Activated T-helper 2 cell treated with anti-CD3 and anti-CD28 coated beads, Interferon-gamma antibody, Interleukin-2, Interleukin-4, amounts not matched to agents 10 μg/mL and 5 μg/mL and 100 μg/mL, durations not matched to agents 14 hours and 24 hours and 36 hours (primary cell): ENCODE measurements around the gene BAIAP3. TPM values are rescaled to one million over a fixed set of nuclear protein-coding genes. Genes with fewer than 3 reads are reported as not detected.

Experiments
- DNase-seq: peaks from one replicate; pipeline ENCODE4 v3.0.0; 2021; ENCODE audit warnings: low spot score
- H3K27ac Mint-ChIP-seq: one replicate; pipeline ENCODE4 v1.8.0; 2021; ENCODE audit warnings: mixed read lengths
- H3K27me3 Mint-ChIP-seq: one replicate; pipeline ENCODE4 v1.8.0; 2021; ENCODE audit warnings: low read depth, mixed read lengths
- H3K36me3 Mint-ChIP-seq: one replicate; pipeline ENCODE4 v1.8.0; 2021; ENCODE audit warnings: low read depth, mixed read lengths
- H3K4me1 Mint-ChIP-seq: one replicate; pipeline ENCODE4 v1.8.0; 2021; ENCODE audit warnings: low read depth, mixed read lengths
- H3K4me3 Mint-ChIP-seq: one replicate; pipeline ENCODE4 v1.8.0; 2021; ENCODE audit warnings: low read depth, mild to moderate bottlenecking, moderate library complexity, mixed read lengths
- H3K9me3 Mint-ChIP-seq: one replicate; pipeline ENCODE4 v1.8.0; 2021; ENCODE audit warnings: mixed read lengths
- intact Hi-C: fragments of 100-400 bp; cut with micrococcal nuclease; formaldehyde crosslinking; loops from one replicate; pipeline ENCODE4 v1.15.1; 2023
- total RNA-seq: library from RNA; stranded (reverse); gene quantifications from 2 replicates; pipeline ENCODE4 v1.2.3, GENCODE V29; 2022

BAIAP3 gene
- total RNA-seq, 1 donor from 2014 or later: 0.32 TPM

DNA sequence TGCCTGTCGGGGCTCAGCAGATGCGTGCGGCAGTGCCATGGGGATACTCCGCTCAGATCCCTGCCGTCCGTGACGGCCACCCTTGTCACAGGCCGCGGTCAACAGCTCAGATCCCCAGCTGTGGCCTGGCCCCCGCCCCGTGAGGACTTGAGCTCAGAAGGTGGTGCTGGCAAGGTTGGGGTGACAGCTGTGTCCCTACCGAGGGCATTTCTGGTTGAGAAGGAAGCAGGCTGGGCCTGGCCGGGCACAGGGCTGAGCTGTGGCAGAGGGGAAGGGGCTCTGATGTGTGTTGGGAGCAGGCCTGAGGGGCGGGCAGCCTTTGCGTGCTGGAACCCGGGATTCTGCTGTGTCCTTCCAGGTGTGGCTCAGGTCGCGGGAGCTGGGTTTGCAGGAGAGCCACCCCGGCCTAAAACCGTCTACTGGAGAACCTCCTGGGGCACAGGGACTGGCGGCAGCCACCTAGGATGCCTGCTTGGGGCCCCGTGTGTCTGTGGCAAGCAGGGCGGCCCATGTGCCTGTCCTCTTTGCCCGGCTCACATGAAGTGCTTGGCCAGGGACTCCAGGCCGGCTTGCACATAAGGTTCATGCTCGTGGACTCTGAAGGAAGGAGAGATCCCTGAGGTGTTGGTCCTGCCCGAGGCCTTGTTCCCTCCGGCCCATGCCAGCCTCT is 18.9 kb upstream of the BAIAP3 start:
- intact Hi-C loops: no loop called here
- no peaks in the 10 kb centered on the region for H3K27me3 Mint-ChIP-seq
- peaks cover 10% of the 10 kb centered on the region for H3K4me1 Mint-ChIP-seq
- no peak for DNase-seq
- peaks cover 80% of the 10 kb centered on the region for H3K36me3 Mint-ChIP-seq
- H3K4me3 Mint-ChIP-seq: no peak overlapping the region
- no peaks in the 10 kb centered on the region for H3K9me3 Mint-ChIP-seq
- H3K27ac Mint-ChIP-seq: no peak overlapping the region

DNA sequence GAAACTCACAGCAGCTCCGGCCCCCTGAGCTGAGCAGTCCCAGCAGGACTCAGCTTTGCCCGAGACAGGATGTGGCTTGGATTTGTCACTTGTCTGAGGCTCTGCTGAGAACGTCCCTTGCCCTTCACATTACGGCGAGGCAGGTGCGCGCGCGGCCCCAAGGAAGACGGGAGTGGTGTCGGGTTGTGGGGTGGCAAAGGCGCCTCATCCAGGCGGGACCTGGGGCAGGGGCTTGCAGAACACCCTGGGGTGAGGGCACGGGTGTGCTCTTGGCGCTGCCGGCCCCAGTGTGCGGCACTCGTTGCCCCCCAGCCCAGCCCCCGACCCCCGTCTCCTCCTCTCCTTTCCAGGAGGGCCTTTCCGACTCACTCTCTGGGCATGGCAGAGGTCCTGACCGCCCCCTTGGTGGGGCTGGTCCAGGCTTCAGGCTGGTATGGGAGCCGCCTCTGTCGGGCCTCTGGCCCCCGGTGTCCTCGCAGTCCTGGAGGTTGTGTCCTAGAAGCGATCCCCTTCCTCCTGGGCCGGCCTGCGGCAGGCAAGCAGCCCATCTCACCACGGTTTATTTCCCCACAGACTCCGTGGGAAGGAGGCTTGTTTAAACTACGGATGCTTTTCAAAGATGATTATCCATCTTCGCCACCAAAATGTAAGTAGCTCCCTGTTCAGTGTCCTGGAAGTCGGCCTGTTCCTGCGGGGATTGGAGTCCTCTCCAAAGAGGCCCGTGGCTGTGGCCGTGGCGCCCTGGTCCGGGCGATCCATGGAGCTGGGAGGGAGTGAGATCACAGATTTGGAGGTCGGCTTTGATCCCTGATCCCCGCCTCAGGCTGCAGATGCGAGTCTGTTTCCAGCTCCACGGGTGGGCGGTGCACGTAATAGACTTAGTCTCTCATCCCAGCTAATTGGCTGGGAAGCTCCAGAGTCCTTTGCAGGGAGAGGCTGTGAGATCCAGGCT is 18.1 kb upstream of the BAIAP3 start:
- Mint-ChIP-seq H3K27ac (no peak overlapping the region), H3K9me3 (no peaks in the 10 kb centered on the region), H3K4me3 (no peak overlapping the region), H3K4me1 (peaks cover 9% of the 10 kb centered on the region), H3K27me3 (no peaks in the 10 kb centered on the region), H3K36me3 (peaks cover 84% of the 10 kb centered on the region)
- DNase-seq: no peak
- intact Hi-C loops: no loop called here

DNA sequence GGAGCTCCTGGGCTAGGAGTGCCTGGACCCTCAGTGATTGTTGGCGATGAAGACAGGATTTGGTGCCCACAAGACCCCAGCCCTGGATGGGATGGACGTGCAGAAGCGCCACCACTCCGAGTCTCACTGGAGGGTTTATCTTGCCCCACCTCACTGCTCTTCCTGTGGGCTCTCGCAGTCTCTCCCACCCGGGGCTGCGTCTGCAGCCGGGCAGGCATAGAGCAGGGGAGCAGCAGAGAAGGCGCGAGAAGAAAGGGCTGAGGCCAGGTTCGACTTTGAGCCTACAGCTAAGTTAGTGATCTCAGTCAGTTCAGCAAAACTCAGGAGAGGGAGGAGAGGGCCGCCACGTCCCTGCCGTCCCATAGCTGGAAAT is 17.4 kb upstream of the BAIAP3 start:
- intact Hi-C loops: no loop called here
- no peaks in the 10 kb centered on the region for H3K27me3 Mint-ChIP-seq

DNA sequence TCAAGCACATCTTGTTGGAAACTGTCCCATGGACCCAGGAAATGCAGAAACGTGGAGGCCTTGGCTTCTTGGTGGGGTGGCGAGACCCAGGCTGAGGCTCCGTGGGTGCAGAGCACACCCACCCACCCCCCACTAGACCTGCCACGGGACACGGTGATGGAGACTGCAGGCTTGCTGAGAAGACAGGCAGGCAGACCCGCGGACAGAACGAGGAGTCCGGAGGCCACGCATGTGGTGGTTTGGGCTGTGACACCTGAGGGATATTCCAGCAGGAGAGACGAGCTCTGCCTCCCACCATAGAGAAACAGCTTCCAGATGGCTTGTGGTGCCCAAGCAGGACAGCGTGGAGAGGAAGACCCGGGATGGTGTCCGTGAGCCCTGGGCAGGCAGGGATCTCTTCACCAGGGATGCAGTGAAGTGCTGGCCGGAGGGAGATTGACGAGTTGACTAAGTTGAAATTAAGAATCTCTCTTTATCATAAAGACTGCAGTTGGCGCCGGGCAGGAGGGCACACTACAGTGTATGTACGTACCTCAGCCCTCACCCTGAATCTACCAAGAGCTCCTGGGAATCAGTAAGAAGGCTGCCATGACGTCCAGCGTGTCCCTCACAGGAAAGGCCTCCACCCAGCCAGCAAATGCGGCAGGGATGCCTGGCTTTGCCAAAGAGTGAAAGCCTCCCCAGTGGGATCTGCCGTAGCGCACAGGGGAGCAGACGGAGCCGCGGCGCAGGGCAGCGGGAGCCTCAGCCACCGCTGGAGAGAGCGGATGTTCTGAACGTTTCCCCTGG is 15.8 kb upstream of the BAIAP3 start:
- Mint-ChIP-seq H3K4me3 (no peak overlapping the region), H3K4me1 (no peaks in the 10 kb centered on the region), H3K36me3 (peaks cover 77% of the 10 kb centered on the region), H3K9me3 (no peaks in the 10 kb centered on the region), H3K27me3 (no peaks in the 10 kb centered on the region), H3K27ac (no peak overlapping the region)
- intact Hi-C loops: no loop called here
- no peak for DNase-seq

More for the DNA sequence above, 17.4 kb upstream of the BAIAP3 start:
- H3K9me3 Mint-ChIP-seq: no peaks in the 10 kb centered on the region
- H3K4me1 Mint-ChIP-seq: peaks cover 3% of the 10 kb centered on the region
- no peak overlapping the region for H3K27ac Mint-ChIP-seq
- no peak overlapping the region for H3K4me3 Mint-ChIP-seq
- DNase-seq: no peak
- H3K36me3 Mint-ChIP-seq: peaks cover 83% of the 10 kb centered on the region

DNA sequence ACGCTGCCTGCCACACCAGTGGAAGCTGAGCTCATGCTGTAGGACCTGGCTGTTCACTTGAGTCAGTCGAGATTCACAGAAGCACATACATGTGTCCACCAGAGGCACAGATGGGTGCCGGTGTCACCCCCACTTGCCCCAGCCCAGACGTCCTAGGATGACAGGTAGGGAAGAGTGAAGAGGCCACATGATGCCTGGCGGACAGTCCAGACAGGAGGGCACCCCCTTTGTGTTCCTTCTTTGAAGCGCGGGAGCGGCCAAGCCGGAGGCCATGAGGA is 15.2 kb upstream of the BAIAP3 start:
- Mint-ChIP-seq H3K4me1 (no peaks in the 10 kb centered on the region), H3K27ac (no peak overlapping the region), H3K4me3 (no peak overlapping the region), H3K27me3 (no peaks in the 10 kb centered on the region), H3K36me3 (peaks cover 73% of the 10 kb centered on the region), H3K9me3 (no peaks in the 10 kb centered on the region)
- intact Hi-C loops: no loop called here
- DNase-seq: no peak

DNA sequence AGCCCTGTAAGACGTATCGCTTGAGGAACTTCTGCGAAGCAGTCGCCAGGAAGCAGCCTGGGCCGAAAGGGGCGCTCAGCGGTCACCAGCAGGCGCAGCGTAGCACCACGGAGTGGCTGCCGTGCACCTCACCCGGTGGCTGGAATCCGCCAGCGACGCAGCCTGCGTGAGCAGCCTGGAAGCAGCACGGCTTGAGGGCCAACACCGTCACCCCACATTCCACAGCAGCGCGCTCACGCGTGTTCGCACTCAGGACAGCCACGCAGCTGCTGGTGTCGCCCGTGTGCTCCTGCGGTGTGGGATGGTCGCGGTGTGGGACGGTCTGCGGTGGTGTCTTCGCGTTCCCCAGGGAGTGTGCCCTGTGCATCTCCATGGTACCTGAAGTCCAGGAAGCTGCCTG is 14.4 kb upstream of the BAIAP3 start:
- no peaks in the 10 kb centered on the region for H3K9me3 Mint-ChIP-seq
- no peaks in the 10 kb centered on the region for H3K27me3 Mint-ChIP-seq
- H3K4me1 Mint-ChIP-seq: no peaks in the 10 kb centered on the region
- H3K36me3 Mint-ChIP-seq: peaks cover 74% of the 10 kb centered on the region
- intact Hi-C loops: no loop called here
- no peak overlapping the region for H3K27ac Mint-ChIP-seq
- no peak for DNase-seq
- H3K4me3 Mint-ChIP-seq: no peak overlapping the region

DNA sequence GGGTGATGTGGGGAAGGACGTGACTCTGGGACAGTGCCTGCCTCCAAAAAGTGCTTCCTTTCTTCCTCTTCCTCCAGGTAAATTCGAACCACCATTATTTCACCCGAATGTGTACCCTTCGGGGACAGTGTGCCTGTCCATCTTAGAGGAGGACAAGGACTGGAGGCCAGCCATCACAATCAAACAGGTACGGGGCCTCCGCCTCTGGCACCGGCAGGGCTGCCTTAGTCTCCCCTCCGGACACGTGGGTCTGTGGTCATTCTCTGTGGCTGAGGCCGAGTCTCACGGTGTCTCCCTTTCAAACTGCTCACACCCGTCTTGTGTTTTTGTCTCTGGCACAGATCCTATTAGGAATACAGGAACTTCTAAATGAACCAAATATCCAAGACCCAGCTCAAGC is 13.3 kb upstream of the BAIAP3 start:
- Mint-ChIP-seq H3K27me3 (no peaks in the 10 kb centered on the region), H3K36me3 (peaks cover 69% of the 10 kb centered on the region), H3K9me3 (no peaks in the 10 kb centered on the region), H3K27ac (no peak overlapping the region), H3K4me1 (no peaks in the 10 kb centered on the region), H3K4me3 (no peak overlapping the region)
- no peak for DNase-seq
- intact Hi-C loops: no loop called here

DNA sequence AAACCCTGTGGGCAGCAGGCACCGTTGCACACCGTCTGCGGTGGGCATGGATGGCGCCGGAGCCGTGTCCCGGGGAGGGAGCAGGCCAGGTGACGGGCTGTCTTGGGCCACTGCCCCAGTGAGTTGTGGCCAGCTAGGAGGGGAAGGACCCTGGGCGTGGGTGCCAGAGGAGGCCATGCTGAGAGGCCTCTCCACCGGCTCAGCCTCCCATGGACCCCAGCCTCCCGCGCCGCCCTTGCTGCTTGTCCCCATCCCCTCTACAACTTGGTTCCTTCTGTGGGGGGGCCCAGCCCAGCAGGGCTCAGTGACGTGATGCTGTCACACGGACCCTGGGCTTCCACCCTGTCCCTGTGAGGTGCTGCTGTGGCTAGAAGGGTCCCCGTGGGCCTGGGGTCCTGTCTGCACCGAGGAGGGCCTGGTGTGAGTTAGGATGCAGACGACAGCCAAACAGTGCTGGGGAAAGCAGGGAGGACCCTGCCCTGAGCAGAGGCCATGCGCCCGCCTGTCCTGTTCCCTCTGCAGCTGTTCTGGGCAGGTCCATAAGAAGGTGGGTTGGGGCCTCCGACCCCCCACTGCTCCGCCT is 12.7 kb upstream of the BAIAP3 start:
- Mint-ChIP-seq H3K36me3 (peaks cover 66% of the 10 kb centered on the region), H3K27me3 (no peaks in the 10 kb centered on the region)
- intact Hi-C loops: no loop called here

DNA sequence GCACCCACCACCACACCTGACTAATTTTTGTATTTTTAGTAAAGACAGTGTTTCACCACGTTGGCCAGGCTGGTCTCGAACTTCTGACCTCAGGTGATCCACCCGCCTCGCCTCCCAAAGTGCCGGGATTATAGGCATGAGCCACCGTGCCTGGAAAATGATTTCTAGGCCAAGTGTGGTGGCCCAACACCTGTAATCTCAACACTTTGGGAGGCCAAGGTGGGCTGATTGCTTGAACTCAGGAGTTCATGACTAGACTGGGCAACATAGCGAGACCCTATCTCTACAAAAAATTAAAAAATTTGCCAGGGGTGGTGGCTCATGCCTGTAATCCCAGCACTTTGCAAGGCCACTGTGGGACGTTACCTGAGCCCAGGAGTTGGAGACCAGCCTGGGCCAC is 11.0 kb upstream of the BAIAP3 start:
- Mint-ChIP-seq H3K4me1 (no peaks in the 10 kb centered on the region), H3K27me3 (no peaks in the 10 kb centered on the region), H3K36me3 (peaks cover 53% of the 10 kb centered on the region), H3K9me3 (no peaks in the 10 kb centered on the region), H3K4me3 (no peak overlapping the region), H3K27ac (no peak overlapping the region)
- intact Hi-C loops: no loop called here
- no peak for DNase-seq

More for the DNA sequence above, 12.7 kb upstream of the BAIAP3 start:
- Mint-ChIP-seq H3K27ac (no peak overlapping the region), H3K9me3 (no peaks in the 10 kb centered on the region), H3K4me1 (no peaks in the 10 kb centered on the region), H3K4me3 (no peak overlapping the region)
- no peak for DNase-seq

DNA sequence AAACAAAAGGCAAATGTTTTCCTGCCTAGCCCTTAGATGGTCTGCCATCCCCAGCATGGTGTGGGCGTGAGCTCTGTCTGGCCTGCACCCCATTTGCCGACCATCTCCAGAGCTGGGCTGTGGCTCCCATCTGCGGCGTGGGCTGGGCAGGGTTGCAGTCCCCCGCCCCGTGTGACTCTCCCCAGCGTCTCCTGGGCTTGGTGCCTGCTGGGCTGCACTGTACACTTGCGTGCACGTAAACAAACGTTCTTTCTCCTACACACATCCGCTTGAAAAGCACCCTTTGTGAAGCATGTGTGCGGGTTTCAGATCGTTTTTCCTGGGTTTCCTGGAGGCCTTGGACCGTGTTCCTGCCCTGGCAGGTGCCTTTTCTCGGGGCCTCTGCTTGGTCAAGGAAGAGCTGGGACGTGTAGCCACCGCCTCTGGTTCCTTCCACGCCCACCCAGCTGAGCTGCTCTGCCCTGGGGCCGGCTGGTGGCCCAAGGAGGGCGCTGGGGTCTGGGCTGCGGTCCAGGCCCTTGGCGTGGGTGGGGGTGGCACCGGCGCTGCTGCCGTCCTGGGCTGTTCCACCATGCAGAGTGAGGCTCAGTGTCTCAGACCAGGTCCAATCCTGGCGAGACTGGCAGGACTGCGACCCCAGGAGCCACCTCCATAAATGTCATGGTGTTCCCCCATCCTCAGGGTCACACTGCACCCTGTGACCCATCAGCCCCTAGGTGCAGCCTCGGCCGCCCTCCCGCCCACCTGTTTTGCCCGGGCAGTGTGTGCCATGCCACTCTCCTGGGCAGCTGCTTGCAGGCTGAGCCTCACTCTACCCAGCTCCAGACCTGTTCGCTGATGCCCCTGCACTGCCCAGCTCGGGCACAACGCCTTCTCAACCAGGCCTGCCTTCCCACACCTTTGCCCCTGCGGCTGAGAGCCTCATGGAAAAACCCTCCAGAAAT is 9.9 kb upstream of the BAIAP3 start:
- Mint-ChIP-seq H3K4me1 (no peaks in the 10 kb centered on the region), H3K27ac (no peak overlapping the region), H3K9me3 (no peaks in the 10 kb centered on the region), H3K36me3 (peaks cover 41% of the 10 kb centered on the region), H3K27me3 (no peaks in the 10 kb centered on the region), H3K4me3 (no peak overlapping the region)
- no peak for DNase-seq
- intact Hi-C loops: no loop called here

DNA sequence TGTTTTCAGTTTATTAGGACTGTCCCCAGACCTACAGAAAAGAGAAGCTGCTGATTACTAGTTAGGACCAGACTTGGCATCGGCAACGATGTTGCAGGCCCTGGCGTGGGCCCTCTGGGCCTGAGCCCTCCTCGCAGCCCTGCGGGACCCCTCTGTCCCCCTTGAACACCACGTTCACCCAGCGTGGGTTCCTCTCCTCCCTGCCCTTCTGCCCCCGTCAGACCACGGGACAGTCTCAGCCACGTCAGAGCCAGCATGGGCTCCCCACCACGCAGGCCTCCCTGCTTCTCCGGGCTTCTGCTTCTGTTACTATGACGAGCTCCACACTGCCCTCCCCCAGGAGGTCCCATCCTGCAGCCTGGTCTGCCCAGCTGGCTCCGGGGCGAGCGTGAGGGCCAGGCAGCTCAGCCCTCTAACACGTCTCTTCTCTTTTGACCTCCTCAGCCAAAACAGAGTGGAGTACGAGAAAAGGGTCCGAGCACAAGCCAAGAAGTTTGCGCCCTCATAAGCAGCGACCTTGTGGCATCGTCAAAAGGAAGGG is 9.1 kb upstream of the BAIAP3 start:
- Mint-ChIP-seq H3K9me3 (no peaks in the 10 kb centered on the region), H3K4me1 (no peaks in the 10 kb centered on the region), H3K27ac (no peak overlapping the region), H3K4me3 (no peak overlapping the region), H3K27me3 (no peaks in the 10 kb centered on the region), H3K36me3 (peaks cover 35% of the 10 kb centered on the region)
- intact Hi-C loops: no loop called here
- DNase-seq: no peak

DNA sequence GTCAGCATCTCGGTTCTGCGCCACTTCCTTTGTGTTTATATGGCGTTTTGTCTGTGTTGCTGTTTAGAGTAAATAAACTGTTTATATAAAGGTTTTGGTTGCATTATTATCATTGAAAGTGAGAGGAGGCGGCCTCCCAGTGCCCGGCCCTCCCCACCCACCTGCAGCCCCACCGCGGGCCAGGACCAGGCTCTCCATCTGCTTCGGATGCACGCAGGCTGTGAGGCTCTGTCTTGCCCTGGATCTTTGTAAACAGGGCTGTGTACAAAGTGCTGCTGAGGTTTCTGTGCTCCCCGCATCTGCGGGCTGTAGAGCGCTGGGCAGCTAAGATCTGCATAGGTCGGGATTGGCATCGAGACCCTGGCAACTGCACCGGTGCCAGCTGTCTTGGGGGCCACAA is 8.2 kb upstream of the BAIAP3 start:
- H3K4me1 Mint-ChIP-seq: no peaks in the 10 kb centered on the region
- H3K36me3 Mint-ChIP-seq: peaks cover 26% of the 10 kb centered on the region
- H3K27me3 Mint-ChIP-seq: no peaks in the 10 kb centered on the region
- no peak for DNase-seq
- no peak overlapping the region for H3K4me3 Mint-ChIP-seq
- H3K27ac Mint-ChIP-seq: no peak overlapping the region
- intact Hi-C loops: no loop called here
- no peaks in the 10 kb centered on the region for H3K9me3 Mint-ChIP-seq
